ENCODE measurements around the gene DIP2B. TPM values are rescaled to one million over a fixed set of nuclear protein-coding genes. Genes with fewer than 3 reads are reported as not detected.

DIP2B gene
- total RNA-seq, 6 experiments from 2014 or later: 11.1 to 24.0 (median 14.8) TPM

DNA sequence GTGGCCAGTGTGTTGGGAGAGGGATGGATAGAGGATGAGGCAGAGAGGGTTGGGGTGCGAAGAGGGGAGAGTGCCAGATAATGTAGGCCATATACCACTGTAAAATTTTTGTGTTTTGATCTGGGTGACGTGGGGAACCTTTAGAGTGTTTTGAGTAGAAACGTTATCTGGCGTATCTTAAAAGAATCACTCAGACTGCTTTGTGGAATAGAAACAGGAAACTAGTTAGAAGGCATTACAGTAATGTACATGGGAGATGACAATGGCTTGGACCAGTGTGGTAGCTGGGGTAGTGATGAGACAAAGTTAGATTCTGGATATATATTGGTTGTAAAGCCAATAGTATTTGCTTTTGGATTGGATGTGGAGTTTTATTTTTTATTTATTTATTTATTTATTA is 279.7 kb downstream of the DIP2B start:
- TF ChIP-seq, protein P1, sequence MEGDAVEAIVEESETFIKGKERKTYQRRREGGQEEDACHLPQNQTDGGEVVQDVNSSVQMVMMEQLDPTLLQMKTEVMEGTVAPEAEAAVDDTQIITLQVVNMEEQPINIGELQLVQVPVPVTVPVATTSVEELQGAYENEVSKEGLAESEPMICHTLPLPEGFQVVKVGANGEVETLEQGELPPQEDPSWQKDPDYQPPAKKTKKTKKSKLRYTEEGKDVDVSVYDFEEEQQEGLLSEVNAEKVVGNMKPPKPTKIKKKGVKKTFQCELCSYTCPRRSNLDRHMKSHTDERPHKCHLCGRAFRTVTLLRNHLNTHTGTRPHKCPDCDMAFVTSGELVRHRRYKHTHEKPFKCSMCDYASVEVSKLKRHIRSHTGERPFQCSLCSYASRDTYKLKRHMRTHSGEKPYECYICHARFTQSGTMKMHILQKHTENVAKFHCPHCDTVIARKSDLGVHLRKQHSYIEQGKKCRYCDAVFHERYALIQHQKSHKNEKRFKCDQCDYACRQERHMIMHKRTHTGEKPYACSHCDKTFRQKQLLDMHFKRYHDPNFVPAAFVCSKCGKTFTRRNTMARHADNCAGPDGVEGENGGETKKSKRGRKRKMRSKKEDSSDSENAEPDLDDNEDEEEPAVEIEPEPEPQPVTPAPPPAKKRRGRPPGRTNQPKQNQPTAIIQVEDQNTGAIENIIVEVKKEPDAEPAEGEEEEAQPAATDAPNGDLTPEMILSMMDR (IDR thresholded peaks at IDR 0.05): no peak
- no peak for TF ChIP-seq POLR2A (IDR thresholded peaks at IDR 0.05)
- intact Hi-C loops (cut with DNase I): no loop called here
- no peaks in the 10 kb centered on the region for H3K9me3 ChIP-seq
- peaks cover 0 to 15% (median 5%) of the 10 kb centered on the region in 4 donors for H3K36me3 ChIP-seq
- H3K27ac ChIP-seq: no peak overlapping the region
- WGBS (ENCODE audit: insufficient coverage, low coverage, low lambda C conversion rate, missing lambda C conversion rate): 89% methylated on average over 4 of the region's 4 CpGs
- no peaks in the 10 kb centered on the region for H3K4me1 ChIP-seq
- no peak overlapping the region for H3K4me3 ChIP-seq
- no peak for ATAC-seq
- DNase-seq: no peak
- no peaks in the 10 kb centered on the region for H3K27me3 ChIP-seq

DNA sequence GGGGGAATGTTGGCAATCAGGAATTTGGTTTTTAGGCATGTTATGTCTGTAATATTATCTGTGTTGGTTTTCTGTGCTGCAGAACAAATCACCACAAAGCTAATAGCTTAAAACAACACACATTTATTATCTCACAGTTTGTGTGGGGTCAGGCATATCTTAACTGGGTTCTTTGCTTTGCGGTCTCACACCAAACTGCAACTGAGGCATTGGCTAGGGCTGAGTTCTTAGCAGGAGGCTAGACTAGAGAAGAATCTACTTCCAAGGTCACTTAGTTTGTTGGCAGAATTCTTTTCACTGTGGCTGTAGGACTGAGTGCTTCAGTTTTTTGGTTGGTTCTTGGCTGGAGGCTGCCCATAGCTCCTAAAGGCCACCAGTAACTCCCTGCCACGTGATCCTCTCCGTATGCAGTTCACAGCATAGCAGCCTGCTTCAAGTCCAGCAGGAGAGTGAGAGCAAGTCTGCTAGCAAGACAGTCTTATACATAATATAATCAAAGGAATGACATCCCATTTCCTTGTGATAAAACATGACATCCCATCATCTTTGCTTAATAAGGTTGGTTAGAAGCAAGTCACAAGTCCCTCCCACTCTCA is 280.7 kb downstream of the DIP2B start:
- Histone ChIP-seq H3K27me3 (no peaks in the 10 kb centered on the region), H3K4me3 (no peak overlapping the region), H3K9me3 (no peaks in the 10 kb centered on the region), H3K4me1 (no peaks in the 10 kb centered on the region), H3K27ac (no peak overlapping the region), H3K36me3 (peaks cover 0 to 15% (median 5%) of the 10 kb centered on the region in 4 donors)
- WGBS (ENCODE audit: insufficient coverage, low coverage, low lambda C conversion rate, missing lambda C conversion rate): 100% methylated on average over 1 of the region's 3 CpGs
- DNase-seq: no peak
- ATAC-seq: no peak
- intact Hi-C loops (cut with DNase I): no loop called here
- TF ChIP-seq POLR2A (IDR thresholded peaks at IDR 0.05): no peak
- TF ChIP-seq, protein P1 (IDR thresholded peaks at IDR 0.05): no peak

DNA sequence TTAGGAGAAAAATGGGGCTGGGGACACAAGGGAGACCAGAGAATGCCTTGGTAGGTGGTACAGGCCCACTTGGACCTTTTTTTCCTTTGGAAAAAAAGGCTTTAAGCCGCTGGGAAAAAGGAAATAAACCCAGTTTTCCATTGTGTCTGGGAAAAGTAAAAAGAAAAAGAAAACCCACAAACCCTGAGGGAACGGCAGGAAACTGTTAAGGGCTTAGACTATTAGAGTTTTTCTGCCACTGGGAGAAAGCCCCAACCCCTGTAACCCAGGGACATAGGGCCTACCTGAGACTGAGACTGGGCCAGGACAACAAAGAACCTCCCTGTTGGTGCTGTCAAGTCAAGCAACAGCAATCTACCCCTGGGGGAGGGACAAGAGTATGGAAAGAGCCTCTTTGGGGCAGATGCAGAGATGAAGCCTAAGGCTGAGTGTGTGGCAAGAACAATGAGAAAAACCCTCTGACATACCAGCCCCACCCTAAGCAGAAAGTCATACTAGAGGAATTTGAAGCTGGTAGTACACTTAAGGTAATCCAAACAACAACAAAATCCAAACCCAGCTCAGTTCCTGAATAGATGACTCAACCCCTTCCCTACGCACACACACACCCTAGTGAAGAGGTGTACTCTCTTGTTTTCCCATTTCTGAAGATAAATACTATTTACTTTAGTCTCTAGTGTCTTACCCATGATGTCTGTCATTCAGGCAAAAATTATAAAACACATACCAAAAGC is 281.9 kb downstream of the DIP2B start:
- Histone ChIP-seq H3K4me3 (no peak overlapping the region), H3K4me1 (no peaks in the 10 kb centered on the region), H3K27ac (no peak overlapping the region), H3K36me3 (peaks cover 0 to 4% (median under 1%) of the 10 kb centered on the region in 4 donors), H3K9me3 (no peaks in the 10 kb centered on the region), H3K27me3 (no peaks in the 10 kb centered on the region)
- TF ChIP-seq, protein P1 (IDR thresholded peaks at IDR 0.05): no peak
- no peak for TF ChIP-seq POLR2A (IDR thresholded peaks at IDR 0.05)
- 71% methylated on average over 3 of the region's 3 CpGs for WGBS (ENCODE audit: insufficient coverage, low coverage, low lambda C conversion rate, missing lambda C conversion rate)
- intact Hi-C loops (cut with DNase I): no loop called here
- DNase-seq (no peak), ATAC-seq (peak in 1 of 4 donors; percentile 80)

DNA sequence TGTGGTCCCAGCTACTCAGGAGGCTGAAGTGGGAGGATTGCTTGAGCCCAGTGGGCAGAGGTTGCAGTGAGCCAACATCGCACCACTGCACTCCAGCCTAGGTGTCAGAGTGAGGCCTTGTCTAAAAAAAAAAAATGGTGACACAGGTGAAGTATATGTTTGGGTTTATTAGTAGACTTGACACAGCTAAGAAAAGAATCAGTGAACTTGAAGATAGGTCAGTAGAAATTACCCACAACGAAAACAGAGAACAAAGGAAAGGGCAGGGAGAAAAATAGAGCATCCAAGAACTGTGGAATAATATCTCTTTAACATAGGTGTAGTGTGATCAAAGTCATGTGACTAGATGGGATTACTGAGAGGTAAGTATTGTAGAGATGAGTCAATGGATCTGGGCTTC is 282.8 kb downstream of the DIP2B start:
- H3K4me3 ChIP-seq: no peak overlapping the region
- intact Hi-C loops (cut with DNase I): no loop called here
- no peaks in the 10 kb centered on the region for H3K4me1 ChIP-seq
- no peaks in the 10 kb centered on the region for H3K36me3 ChIP-seq
- H3K9me3 ChIP-seq: no peaks in the 10 kb centered on the region
- no peak for DNase-seq
- 89% methylated on average over 2 of the region's 2 CpGs for WGBS (ENCODE audit: insufficient coverage, low coverage, low lambda C conversion rate, missing lambda C conversion rate)
- H3K27ac ChIP-seq: no peak overlapping the region
- H3K27me3 ChIP-seq: no peaks in the 10 kb centered on the region
- no peak for ATAC-seq
- TF ChIP-seq POLR2A (IDR thresholded peaks at IDR 0.05): no peak
- TF ChIP-seq, protein P1 (IDR thresholded peaks at IDR 0.05): no peak
